HepG2 (cell line): ENCODE measurements around the gene FXYD4. TPM values are rescaled to one million over a fixed set of nuclear protein-coding genes. Genes with fewer than 3 reads are reported as not detected.

ENCODE experiments used
- ATF6 ChIP-seq: sonication (generic); formaldehyde crosslinking; conservative IDR thresholded peaks from 2 replicates; pipeline ENCODE4 v1.4.0; 2020; ENCODE audit warnings: missing genetic modification reagents
- CTCF ChIP-seq: sonication (generic); formaldehyde crosslinking; IDR thresholded peaks from 2 replicates; pipeline ENCODE4 v1.5.0; 2020; ENCODE audit warnings: mild to moderate bottlenecking, missing genetic modification reagents, moderate library complexity
- MXI1 ChIP-seq: IDR thresholded peaks from 3 replicates; pipeline ENCODE4 v1.6.1; 2012; ENCODE audit warnings: low read depth, low read length, inconsistent platforms, borderline replicate concordance
- NCOA2 ChIP-seq: sonication (generic); formaldehyde crosslinking; IDR thresholded peaks from 2 replicates; pipeline ENCODE4 v1.8.0; 2022; ENCODE audit warnings: inconsistent platforms
- SIN3B ChIP-seq: fragments of 150-350 bp; IDR thresholded peaks from 2 replicates; pipeline ENCODE4 v1.6.1; 2014; ENCODE audit warnings: low read length
- TBX2 ChIP-seq: sonication (generic); formaldehyde crosslinking; IDR thresholded peaks from 2 replicates; pipeline ENCODE4 v1.5.0; 2020; ENCODE audit warnings: missing genetic modification reagents, mild to moderate bottlenecking, borderline replicate concordance
- THAP8 ChIP-seq: sonication (generic); formaldehyde crosslinking; IDR thresholded peaks from 2 replicates; pipeline ENCODE4 v1.5.1; 2020; ENCODE audit warnings: missing genetic modification reagents, mild to moderate bottlenecking, borderline replicate concordance
- ZBTB1 ChIP-seq: sonication (generic); formaldehyde crosslinking; IDR thresholded peaks from 2 replicates; pipeline ENCODE4 v1.4.0; 2020; ENCODE audit warnings: missing genetic modification reagents, borderline replicate concordance
- ZGPAT ChIP-seq: IDR thresholded peaks from 2 replicates; pipeline ENCODE4 v1.6.1; 2016; ENCODE audit warnings: mild to moderate bottlenecking
- ZMYM4 ChIP-seq: sonication (generic); formaldehyde crosslinking; IDR thresholded peaks from 2 replicates; pipeline ENCODE4 v1.8.1; 2023; ENCODE audit warnings: mild to moderate bottlenecking, missing genetic modification reagents
- ZNF230 ChIP-seq: sonication (generic); formaldehyde crosslinking; IDR thresholded peaks from 2 replicates; pipeline ENCODE4 v1.4.0; 2020; ENCODE audit warnings: mild to moderate bottlenecking, missing genetic modification reagents
- ZNF3 ChIP-seq: IDR thresholded peaks from 2 replicates; pipeline ENCODE4 v1.7.0; 2017; ENCODE audit warnings: inconsistent platforms
- ZNF317 ChIP-seq: sonication (generic); formaldehyde crosslinking; IDR thresholded peaks from 2 replicates; pipeline ENCODE4 v1.5.0; 2020; ENCODE audit warnings: mild to moderate bottlenecking, missing genetic modification reagents
- ZNF724P ChIP-seq: sonication (generic); formaldehyde crosslinking; IDR thresholded peaks from 2 replicates; pipeline ENCODE4 v1.8.0; 2022; ENCODE audit warnings: missing genetic modification reagents, borderline replicate concordance
- ZNF878 ChIP-seq: sonication (generic); formaldehyde crosslinking; IDR thresholded peaks from 2 replicates; pipeline ENCODE4 v1.8.1; 2023; ENCODE audit warnings: mild to moderate bottlenecking, missing genetic modification reagents, moderate library complexity
- ZNF891 ChIP-seq: sonication (generic); formaldehyde crosslinking; IDR thresholded peaks from 2 replicates; pipeline ENCODE4 v1.5.0; 2020; ENCODE audit warnings: mild to moderate bottlenecking, missing genetic modification reagents
- polyA plus RNA-seq, 8 experiments: library from polyadenylated mRNA; depleted of rRNA in 3 of 8; stranded (reverse) in 7 of 8; unstranded in 1 of 8; fragments of >200 nt; fragmentation: Illumina TruSeq in 4 of 8; extraction: Trizol in 4 of 8; gene quantifications; 2 replicates each; pipeline versions ENCODE4 v1.2.1 to v1.2.3, GENCODE V29; 2011 to 2016; ENCODE audit warnings: low read depth in 4 of 8, missing spikeins in 1 of 8, mixed read lengths in 1 of 8; ENCODE audit not compliant: insufficient read depth in 1 of 8
- total RNA-seq, 5 experiments: library from RNA; depleted of rRNA; stranded (reverse); fragments of >200 nt; fragmentation: Illumina TruSeq; extraction: Trizol; gene quantifications; 2 replicates each; pipeline ENCODE4 v1.2.3, GENCODE V29; 2016; ENCODE audit warnings: low read depth in 1 of 5
- TF ChIP-seq, protein P1 (sequence below): sonication (generic); formaldehyde crosslinking; IDR thresholded peaks from 2 replicates; pipeline ENCODE4 v1.4.0; 2020; ENCODE audit warnings: mild to moderate bottlenecking, missing genetic modification reagents
- TF ChIP-seq, protein P2 (sequence below): sonication (generic); formaldehyde crosslinking; IDR thresholded peaks from 2 replicates; pipeline ENCODE4 v1.4.0; 2020; ENCODE audit warnings: missing genetic modification reagents, borderline replicate concordance

The FXYD4 gene
- total and polyA plus RNA-seq, 2 of the 13 experiments (the other 11 are each of a cell fraction or from before 2014, with no cell fraction given) = not detected

- TF ChIP-seq ZNF878 (CRISPR knock-in tag) (peak; percentile 98), ZNF724P (peak; percentile 93), ZNF891 (peak; percentile 85; the same call in 1 of the 2 replicates), NCOA2 (CRISPR knock-in tag) (peak; percentile 78), THAP8 (no peak), ZNF230 (0 out of 2 replicates have a peak, but pooled peaks have one; percentile 56), ZGPAT (CRISPR knock-in tag) (peak; percentile 81), MXI1 (peak; percentile 90; the same call in 2 of the 3 replicates), ATF6 (no peak), ZMYM4 (CRISPR knock-in tag) (peak; percentile 83), TBX2 (CRISPR knock-in tag) (peak; percentile 86), ZNF317 (CRISPR knock-in tag) (peak; percentile 85), SIN3B (no peak), ZNF3 (CRISPR knock-in tag) (no peak), ZBTB1 (CRISPR knock-in tag) (no peak), CTCF (no peak)
- TF ChIP-seq, protein P1, sequence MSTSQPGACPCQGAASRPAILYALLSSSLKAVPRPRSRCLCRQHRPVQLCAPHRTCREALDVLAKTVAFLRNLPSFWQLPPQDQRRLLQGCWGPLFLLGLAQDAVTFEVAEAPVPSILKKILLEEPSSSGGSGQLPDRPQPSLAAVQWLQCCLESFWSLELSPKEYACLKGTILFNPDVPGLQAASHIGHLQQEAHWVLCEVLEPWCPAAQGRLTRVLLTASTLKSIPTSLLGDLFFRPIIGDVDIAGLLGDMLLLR (CRISPR knock-in tag) = peak; percentile 91
- TF ChIP-seq, protein P2, sequence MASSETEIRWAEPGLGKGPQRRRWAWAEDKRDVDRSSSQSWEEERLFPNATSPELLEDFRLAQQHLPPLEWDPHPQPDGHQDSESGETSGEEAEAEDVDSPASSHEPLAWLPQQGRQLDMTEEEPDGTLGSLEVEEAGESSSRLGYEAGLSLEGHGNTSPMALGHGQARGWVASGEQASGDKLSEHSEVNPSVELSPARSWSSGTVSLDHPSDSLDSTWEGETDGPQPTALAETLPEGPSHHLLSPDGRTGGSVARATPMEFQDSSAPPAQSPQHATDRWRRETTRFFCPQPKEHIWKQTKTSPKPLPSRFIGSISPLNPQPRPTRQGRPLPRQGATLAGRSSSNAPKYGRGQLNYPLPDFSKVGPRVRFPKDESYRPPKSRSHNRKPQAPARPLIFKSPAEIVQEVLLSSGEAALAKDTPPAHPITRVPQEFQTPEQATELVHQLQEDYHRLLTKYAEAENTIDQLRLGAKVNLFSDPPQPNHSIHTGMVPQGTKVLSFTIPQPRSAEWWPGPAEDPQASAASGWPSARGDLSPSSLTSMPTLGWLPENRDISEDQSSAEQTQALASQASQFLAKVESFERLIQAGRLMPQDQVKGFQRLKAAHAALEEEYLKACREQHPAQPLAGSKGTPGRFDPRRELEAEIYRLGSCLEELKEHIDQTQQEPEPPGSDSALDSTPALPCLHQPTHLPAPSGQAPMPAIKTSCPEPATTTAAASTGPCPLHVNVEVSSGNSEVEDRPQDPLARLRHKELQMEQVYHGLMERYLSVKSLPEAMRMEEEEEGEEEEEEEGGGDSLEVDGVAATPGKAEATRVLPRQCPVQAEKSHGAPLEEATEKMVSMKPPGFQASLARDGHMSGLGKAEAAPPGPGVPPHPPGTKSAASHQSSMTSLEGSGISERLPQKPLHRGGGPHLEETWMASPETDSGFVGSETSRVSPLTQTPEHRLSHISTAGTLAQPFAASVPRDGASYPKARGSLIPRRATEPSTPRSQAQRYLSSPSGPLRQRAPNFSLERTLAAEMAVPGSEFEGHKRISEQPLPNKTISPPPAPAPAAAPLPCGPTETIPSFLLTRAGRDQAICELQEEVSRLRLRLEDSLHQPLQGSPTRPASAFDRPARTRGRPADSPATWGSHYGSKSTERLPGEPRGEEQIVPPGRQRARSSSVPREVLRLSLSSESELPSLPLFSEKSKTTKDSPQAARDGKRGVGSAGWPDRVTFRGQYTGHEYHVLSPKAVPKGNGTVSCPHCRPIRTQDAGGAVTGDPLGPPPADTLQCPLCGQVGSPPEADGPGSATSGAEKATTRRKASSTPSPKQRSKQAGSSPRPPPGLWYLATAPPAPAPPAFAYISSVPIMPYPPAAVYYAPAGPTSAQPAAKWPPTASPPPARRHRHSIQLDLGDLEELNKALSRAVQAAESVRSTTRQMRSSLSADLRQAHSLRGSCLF (CRISPR knock-in tag) = no peak
These were observed 25.6 kb downstream of the FXYD4 start (continued) for GRCh38 chr10:43396928-43397624.
